Brain pericyte (primary cell): ENCODE data around the gene TPMT.
"Not testable (repeated sequence)": the region's sequence is repeated elsewhere in the genome, so short reads cannot be mapped to it uniquely, and the experiment has no call there.

Source experiments
- DNase-seq: peaks from one replicate; pipeline ENCODE4 v3.0.0-alpha.2; 2012; ENCODE audit warnings: low read depth, low spot score

Gene TPMT

GRCh38 chr6:18154507-18155149 is at the start of gene TPMT:
Gene TPMT, minus strand, starts transcription at chr6:18155077. Its CDS starts 5,950 bp downstream, at chr6:18149127.
- DNase-seq = no peak

- DNase-seq = no peak
These were observed 48.9 kb upstream of the TPMT start for GRCh38 chr6:18203786-18204185.

- no peak for DNase-seq
These were observed 37.1 kb upstream of the TPMT start for GRCh38 chr6:18192026-18192425.

- no peak for DNase-seq
These were observed 34.3 kb upstream of the TPMT start for GRCh38 chr6:18189196-18189595.

- no peak for DNase-seq
These were observed 32.8 kb upstream of the TPMT start for GRCh38 chr6:18187701-18188100.

- DNase-seq = no peak
These were observed 31.8 kb upstream of the TPMT start for GRCh38 chr6:18186540-18187250.

- DNase-seq = peak; percentile 73
These were observed 31.2 kb upstream of the TPMT start for GRCh38 chr6:18186033-18186432.

GRCh38 chr6:18185624-18186023 is 30.7 kb upstream of the TPMT start:
- no peak for DNase-seq

GRCh38 chr6:18183766-18184165 is 28.9 kb upstream of the TPMT start:
- DNase-seq = no peak

GRCh38 chr6:18182568-18182967 is 27.7 kb upstream of the TPMT start:
- DNase-seq = no peak

GRCh38 chr6:18179770-18180356 is 25.0 kb upstream of the TPMT start:
- no peak for DNase-seq

GRCh38 chr6:18178960-18179615 is 24.2 kb upstream of the TPMT start:
- no peak for DNase-seq

- DNase-seq = no peak
These were observed 22.5 kb upstream of the TPMT start for GRCh38 chr6:18177286-18177965.

GRCh38 chr6:18176198-18176597 is 21.3 kb upstream of the TPMT start:
- not testable (repeated sequence) for DNase-seq

GRCh38 chr6:18171871-18172270 is 17.0 kb upstream of the TPMT start:
- DNase-seq = no peak

GRCh38 chr6:18168264-18168663 is 13.4 kb upstream of the TPMT start:
- DNase-seq = no peak

GRCh38 chr6:18166312-18167036 is 11.6 kb upstream of the TPMT start:
- DNase-seq = peak; percentile 40

- no peak for DNase-seq
These were observed 10.9 kb upstream of the TPMT start for GRCh38 chr6:18165751-18166150.

GRCh38 chr6:18162401-18162800 is 7.5 kb upstream of the TPMT start:
- no peak for DNase-seq

- DNase-seq = no peak
These were observed 6.6 kb upstream of the TPMT start for GRCh38 chr6:18161431-18161830.

- DNase-seq = no peak
These were observed 6.0 kb upstream of the TPMT start for GRCh38 chr6:18160911-18161310.
